GM21619 (cell line): ENCODE measurements around the gene MYO7B.

Source experiments
- ATAC-seq: cut with Tn5 transposase; IDR thresholded peaks from one replicate; pipeline ENCODE4 v1.9.1; 2021; ENCODE audit not compliant: unreplicated experiment

MYO7B gene

GRCh38 chr2:127606625-127607398 is 71.3 kb downstream of the MYO7B start:
- no peak for ATAC-seq

- no peak for ATAC-seq
Measured at GRCh38 chr2:127607399-127607908, 72.0 kb downstream of the MYO7B start.

GRCh38 chr2:127608061-127609030 is 72.9 kb downstream of the MYO7B start:
- no peak for ATAC-seq

GRCh38 chr2:127609031-127609751 is 73.7 kb downstream of the MYO7B start:
- ATAC-seq = no peak

- ATAC-seq = no peak
Measured at GRCh38 chr2:127609818-127610217, 74.3 kb downstream of the MYO7B start.

DNA sequence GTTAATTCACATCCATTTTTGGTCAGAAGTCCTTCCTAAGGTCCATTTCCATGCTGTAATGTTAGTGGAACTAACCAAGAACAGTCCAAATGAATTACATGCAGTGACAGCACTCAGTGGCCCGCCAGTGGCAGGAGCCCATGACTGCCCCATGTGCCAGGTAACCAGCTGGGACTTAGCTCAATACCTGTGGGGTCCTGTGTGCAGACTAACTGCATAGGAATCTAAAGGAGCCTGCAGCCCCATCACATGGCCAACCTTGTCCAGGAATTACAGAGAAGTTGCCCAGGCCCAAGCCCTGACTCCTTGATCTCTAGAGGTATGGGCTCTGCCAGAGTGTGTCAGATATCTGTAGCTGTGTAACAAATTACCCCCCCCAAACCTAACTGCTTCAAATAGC is 75.1 kb downstream of the MYO7B start:
- ATAC-seq = no peak

DNA sequence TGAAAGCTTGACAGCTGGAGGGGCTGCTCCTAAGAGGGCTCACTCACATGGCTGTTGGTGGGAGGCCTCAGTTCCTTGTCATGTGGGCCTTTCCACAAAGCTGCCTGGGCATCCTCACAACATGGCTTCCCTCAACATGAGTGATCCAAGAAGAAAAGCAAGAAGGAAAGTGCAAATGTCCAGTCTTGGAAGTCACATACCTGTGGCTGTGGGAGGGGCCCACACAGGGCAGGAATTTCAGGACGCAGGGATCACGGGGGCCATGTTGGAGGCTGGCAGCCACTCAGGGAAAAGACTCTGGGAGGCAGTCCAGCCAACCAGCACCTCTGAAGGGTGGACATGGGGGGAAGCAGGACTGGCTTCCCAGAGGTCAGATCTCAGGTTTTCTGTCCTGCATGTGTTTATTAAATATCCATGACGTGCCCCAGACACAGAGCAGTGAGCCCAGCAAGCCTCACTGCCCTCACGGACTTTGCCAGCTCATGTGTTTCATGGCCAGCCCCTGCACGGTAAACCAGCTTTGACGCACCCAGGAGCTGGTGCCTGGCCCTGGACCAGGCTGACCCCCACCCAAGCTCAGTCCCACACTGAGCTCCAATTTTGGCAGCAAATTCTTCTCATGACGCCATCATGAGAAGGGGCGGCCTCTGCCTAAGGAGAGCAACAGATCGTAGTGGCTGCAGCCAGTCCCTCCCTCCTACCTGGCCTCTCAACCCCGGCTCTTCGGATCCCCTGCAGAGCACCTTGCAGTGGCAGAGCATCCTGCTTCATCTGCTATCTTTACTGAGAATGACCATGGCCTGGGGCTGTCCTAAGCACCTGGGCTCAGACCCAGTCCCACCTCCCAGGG is 75.8 kb downstream of the MYO7B start:
- ATAC-seq = no peak

DNA sequence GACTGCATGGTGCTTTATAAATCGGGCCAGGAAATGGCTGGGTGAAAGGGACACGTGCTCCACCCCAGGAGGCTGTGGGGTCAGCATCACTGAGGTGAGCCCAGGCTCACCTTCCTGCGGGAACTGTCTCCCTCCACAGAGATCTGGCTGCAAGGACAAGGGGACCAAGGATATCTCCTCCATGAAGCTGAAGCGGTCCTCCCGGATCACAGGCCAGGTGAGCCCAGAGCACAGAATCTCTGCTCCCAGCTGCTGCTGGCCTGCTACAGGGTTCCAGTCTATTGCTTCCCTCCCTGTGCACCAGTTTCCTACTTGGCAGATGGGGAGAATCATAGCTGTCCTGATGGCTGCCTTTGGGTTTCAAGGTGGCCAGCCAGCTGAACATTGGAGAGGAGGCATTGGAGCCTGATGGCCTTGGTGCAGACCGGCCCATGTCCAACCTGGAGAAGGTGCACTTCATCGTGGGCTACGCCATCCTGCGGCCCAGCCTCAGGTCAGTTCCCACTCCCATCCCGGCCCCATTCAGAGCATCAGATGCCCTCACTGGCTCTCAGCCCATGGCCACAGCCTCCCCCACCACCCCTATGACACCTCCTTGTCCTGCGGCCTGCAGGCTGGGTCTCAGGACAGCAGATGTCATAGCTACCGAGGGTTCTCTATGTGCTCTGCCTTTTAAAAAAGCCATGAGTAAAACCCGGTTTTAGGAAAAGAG is 76.8 kb downstream of the MYO7B start:
- no peak for ATAC-seq

GRCh38 chr2:127614246-127614645 is 78.8 kb downstream of the MYO7B start:
- ATAC-seq = no peak

- no peak for ATAC-seq
Measured at GRCh38 chr2:127614731-127615130, 79.2 kb downstream of the MYO7B start.

DNA sequence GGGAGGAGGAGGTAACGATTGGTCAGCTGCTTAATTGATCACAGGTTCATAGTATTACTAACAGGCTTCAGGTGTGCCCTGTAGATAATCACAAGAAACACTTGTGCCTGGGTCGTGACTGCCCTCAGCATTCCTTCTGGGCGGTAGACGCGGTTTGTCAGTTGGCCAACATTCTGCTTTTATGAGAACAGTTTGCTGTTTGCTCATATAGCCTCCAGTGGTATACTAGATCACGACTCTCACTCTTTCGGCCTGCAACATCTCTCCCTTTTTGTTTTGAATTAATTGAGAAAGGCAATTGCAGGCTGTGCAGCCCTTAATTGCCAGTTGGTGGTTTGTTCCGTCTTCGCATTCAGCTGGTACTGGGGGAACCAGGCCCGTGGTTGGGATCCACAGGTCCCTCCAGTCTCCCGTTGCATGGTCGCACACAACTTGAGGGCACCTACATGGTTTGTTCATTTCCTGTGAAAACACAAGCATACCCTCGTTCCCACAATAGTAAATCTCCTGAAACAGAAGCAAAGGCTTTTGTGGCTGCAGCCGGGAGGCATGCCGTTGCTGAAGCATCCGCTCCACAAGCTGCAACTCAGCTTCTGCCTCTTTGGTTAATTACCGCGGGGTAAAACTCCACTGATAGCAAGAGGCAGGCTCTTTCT is 80.2 kb downstream of the MYO7B start:
- no peak for ATAC-seq

DNA sequence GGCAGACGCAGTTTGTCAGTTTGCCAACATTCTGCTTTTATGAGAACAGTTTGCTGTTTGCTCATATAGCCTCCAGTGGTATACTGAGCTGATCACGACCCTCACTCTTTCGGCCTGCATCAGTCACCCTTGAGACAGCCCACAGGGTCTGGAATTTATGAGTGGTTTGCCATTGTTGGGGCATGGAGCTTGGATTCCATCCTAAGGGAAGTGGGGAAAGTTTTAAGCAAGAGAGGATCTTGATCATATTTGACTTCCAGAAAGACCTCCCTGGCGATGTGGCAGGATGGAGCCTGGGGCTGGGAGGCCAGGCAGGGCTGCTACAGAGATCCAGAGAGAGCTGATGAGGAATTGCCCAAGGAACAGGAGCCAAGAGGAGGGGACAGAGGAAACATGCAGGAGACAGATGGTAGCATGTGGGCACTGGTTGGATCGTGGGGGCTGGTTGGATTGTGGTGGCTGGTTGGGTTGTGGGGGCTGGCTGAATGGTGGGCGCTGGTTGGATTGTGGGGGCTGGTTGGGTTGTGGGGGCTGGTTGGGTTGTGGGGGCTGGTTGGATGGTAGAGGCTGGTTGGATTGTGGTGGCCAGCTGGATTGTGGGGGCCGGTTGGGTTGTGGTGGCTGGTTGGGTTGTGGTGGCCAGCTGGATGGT is 83.2 kb downstream of the MYO7B start:
- no peak for ATAC-seq

DNA sequence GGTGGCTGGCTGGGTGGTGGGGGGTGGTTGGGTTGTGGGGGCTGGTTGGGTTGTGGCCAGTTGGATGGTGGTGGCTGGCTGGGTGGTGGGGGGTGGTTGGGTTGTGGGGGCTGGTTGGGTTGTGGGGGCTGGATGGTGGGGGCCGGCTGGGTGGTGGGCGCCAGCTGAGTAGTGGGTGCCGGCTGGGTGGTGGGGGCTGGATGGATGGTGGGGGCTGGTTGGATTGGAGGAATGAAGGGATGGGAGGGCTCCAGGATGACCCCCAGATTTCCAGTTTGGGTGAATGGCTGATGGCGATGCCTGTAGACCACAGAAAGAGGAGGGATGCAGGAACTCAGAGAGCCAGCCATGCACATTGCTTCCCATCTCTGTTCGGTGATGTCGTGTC is 83.7 kb downstream of the MYO7B start:
- ATAC-seq = no peak

- no peak for ATAC-seq
Measured at GRCh38 chr2:127619877-127620705, 84.6 kb downstream of the MYO7B start.

GRCh38 chr2:127620866-127621265 is 85.4 kb downstream of the MYO7B start:
- ATAC-seq = no peak

DNA sequence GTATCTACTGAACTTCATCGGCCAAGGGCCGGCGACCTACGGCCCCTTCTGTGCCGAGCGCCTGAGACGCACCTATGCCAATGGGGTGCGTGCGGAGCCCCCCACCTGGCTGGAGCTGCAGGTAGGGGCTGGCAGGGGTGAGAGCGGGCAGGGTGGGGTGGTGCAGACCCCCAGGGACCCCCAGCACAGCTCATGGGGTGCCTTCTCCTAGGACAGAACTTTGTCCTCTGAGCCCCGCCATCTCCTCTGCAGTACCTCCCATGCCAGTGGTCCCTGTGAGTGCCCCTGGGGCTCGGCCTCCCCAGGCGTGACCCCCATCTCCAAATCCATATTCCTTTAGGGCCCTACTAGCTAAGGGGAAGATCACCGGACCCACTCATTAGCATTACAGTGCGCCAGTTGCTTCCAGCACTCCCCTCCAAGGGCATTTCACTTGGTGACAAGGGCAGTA is 86.5 kb downstream of the MYO7B start:
- no peak for ATAC-seq

- ATAC-seq = no peak
Measured at GRCh38 chr2:127622561-127623387, 87.3 kb downstream of the MYO7B start.
